D721Med (cell line): ENCODE measurements around the gene OR5K4.

Experiments
- DNase-seq: peaks from one replicate; pipeline ENCODE4 v3.0.0; 2011; ENCODE audit warnings: low spot score; ENCODE audit not compliant: insufficient read length
- FAIRE-seq: peaks from 2 replicates; lab custom pipeline; 2011; peaks lifted over from hg19 to GRCh38; lab: Jason Lieb, UNC
- CTCF ChIP-seq: IDR thresholded peaks from 2 replicates; pipeline ENCODE4 v1.5.1; 2012; ENCODE audit warnings: mild to moderate bottlenecking, control low read depth; ENCODE audit not compliant: insufficient read depth; ENCODE audit errors: missing control alignments

Gene OR5K4

GRCh38 chr3:98343647-98344507 lies 9.8 kb upstream of the OR5K4 start:
- DNase-seq = no peak
- no peak for FAIRE-seq
- TF ChIP-seq CTCF = peak; percentile 74

DNA sequence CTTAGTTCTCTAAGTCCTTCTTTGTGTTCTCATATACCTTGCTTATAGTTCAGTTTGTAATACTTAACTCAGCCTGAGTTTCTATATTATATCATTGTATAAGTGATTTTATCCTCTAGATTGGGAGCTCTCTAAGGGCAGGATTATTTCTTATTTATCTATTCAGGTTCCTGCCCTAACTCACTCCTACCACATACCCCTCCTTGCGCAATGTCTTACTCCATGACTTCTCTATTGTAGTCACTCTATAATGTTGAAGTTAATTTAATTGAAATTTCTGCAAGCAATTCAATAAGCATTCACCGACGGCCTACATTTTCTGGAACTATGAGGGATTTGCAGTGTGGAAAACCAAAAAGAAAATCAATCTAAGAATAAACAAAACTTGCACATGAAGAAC lies 3.6 kb upstream of the OR5K4 start:
- TF ChIP-seq CTCF = no peak
- DNase-seq (no peak), FAIRE-seq (no peak)

DNA sequence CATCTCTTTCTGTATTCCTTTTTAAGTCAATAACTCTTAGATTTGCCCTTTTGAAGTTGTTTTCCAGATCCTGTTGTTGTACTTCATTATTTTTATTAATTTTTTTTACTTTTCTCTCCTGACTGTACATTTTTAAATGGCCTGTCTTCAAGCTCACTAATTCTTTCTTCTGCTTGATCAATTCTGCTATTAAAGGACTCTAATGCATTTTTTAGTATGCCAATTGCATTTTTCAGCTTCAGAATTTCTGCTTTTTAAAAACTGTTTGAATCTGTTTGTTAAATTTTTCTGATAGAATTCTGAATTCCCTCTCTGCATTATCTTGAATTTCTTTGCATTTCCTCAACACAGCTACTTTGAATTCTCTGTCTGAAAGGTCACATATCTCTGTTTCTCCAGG lies 5.6 kb downstream of the OR5K4 start:
- FAIRE-seq (no peak), DNase-seq (no peak)
- TF ChIP-seq CTCF = no peak

DNA sequence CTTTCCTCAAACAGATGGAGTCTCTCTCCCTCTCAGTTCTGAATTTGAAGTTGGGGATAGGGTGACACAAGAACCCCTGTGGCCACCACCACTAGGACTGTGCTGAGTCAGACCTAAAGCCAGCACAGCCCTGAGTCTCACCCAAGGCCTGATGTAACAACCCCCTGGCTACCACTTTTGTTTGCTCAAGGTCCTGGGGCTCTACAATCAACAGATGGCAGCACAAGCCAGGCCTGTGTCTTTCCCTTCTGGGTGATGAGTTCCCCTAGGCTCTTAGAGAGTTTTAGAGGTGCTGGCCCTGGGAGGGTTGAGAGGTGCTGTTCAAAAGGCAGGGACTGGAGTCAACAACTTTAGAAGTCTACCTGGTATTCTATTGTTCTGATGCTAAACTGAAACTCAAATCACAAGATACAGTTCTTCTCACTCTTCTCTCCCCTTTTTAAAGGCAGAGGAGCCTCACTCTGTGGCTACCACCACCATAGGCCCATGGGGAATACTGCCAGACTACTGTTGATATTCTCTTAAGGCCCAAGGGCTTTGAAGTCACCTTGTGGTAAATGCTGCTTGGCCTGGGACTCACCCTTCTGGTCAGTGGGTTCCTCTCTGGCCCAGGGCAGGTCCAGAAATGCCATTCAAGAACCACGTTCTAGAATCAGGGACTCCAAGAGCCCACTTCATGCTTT lies 6.5 kb downstream of the OR5K4 start:
- DNase-seq (no peak), FAIRE-seq (no peak)
- TF ChIP-seq CTCF = no peak

- no peak for DNase-seq
- no peak for TF ChIP-seq CTCF
- FAIRE-seq = no peak
Observed at GRCh38 chr3:98360681-98361080, 7.0 kb downstream of the OR5K4 start.

DNA sequence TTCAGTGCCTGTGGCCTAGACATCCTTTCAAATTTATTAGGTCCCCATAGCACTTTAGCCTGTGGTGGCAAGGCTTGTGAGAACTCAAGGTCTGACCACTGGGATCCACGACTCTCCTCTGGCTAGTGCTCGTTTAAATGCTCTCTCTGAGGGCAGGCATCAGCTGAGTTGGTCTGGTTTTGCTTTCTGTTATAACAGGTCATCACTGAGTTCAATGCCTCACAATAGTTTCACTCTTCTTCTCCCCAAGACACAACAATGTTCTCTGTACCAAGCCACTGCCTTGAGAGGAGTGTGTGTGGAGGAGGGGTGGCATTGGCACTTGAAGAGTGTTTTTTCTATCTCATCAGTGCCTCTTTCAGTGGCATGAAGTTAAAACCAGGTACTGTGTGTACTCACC lies 7.6 kb downstream of the OR5K4 start:
- no peak for TF ChIP-seq CTCF
- FAIRE-seq = no peak
- DNase-seq = no peak
